WERI-Rb-1 (cell line): ENCODE data around the gene ATP6V0A1.

Experiments
- DNase-seq: peaks from one replicate; pipeline ENCODE4 v3.0.0-alpha.2; 2020
- H3K27ac ChIP-seq: fragments of 250-450 bp; sonication (Bioruptor Pico); 2 replicates; pipeline ENCODE4 v1.5.1; 2020; ENCODE audit warnings: mild to moderate bottlenecking, moderate library complexity
- H3K27me3 ChIP-seq: fragments of 250-450 bp; sonication (Bioruptor Pico); 2 replicates; pipeline ENCODE4 v1.5.1; 2021; ENCODE audit warnings: mild to moderate bottlenecking, low read depth, moderate library complexity; ENCODE audit not compliant: insufficient read depth, severe bottlenecking
- H3K36me3 ChIP-seq: fragments of 250-450 bp; sonication (Bioruptor Pico); 2 replicates; pipeline ENCODE4 v1.5.1; 2020; ENCODE audit warnings: mild to moderate bottlenecking, moderate library complexity
- H3K4me3 ChIP-seq: 2 replicates; pipeline ENCODE4 v1.5.1; 2011; ENCODE audit warnings: low read depth, mild to moderate bottlenecking, control low read depth, low read length
- H3K9me3 ChIP-seq: fragments of 250-450 bp; sonication (Bioruptor Pico); 2 replicates; pipeline ENCODE4 v1.5.1; 2021; ENCODE audit warnings: mild to moderate bottlenecking, moderate library complexity; ENCODE audit not compliant: severe bottlenecking
- CTCF ChIP-seq: IDR thresholded peaks from 2 replicates; pipeline ENCODE4 v1.5.1; 2011; ENCODE audit warnings: low read depth, mild to moderate bottlenecking, control low read depth, inconsistent platforms, low read length

ATP6V0A1 gene

GRCh38 chr17:42530952-42531454 lies 72.3 kb downstream of the ATP6V0A1 start:
- DNase-seq, result peak; percentile 57
- TF ChIP-seq CTCF, result no peak
- H3K36me3 ChIP-seq, result no peaks in the 10 kb centered on the region
- no peaks in the 10 kb centered on the region for H3K27me3 ChIP-seq
- H3K27ac ChIP-seq, result peak overlapping the region; percentile 91
- H3K4me3 ChIP-seq, result no peak overlapping the region
- H3K9me3 ChIP-seq, result no peaks in the 10 kb centered on the region

GRCh38 chr17:42531455-42532354 lies 73.0 kb downstream of the ATP6V0A1 start:
- DNase-seq, result peak; percentile 88
- no peaks in the 10 kb centered on the region for H3K27me3 ChIP-seq
- TF ChIP-seq CTCF, result peak; percentile 38; the same call in 1 of the 2 replicates
- H3K27ac ChIP-seq, result peak overlapping the region; percentile 91
- H3K36me3 ChIP-seq, result no peaks in the 10 kb centered on the region
- H3K9me3 ChIP-seq, result no peaks in the 10 kb centered on the region
- H3K4me3 ChIP-seq, result peak overlapping the region; percentile 43

- Histone ChIP-seq H3K27ac (peak overlapping the region; percentile 96), H3K36me3 (peaks cover 20% of the 10 kb centered on the region), H3K9me3 (no peaks in the 10 kb centered on the region), H3K4me3 (peak overlapping the region; percentile 71), H3K27me3 (no peaks in the 10 kb centered on the region)
- DNase-seq, result no peak
- no peak for TF ChIP-seq CTCF
Measured at GRCh38 chr17:42535155-42536047, 76.7 kb downstream of the ATP6V0A1 start.

- Histone ChIP-seq H3K27me3 (no peaks in the 10 kb centered on the region), H3K36me3 (peaks cover 24% of the 10 kb centered on the region), H3K27ac (peak within 1 kb of the TSS; percentile 96), H3K9me3 (no peaks in the 10 kb centered on the region), H3K4me3 (peak within 1 kb of the TSS; percentile 71)
- TF ChIP-seq CTCF, result 0 out of 2 replicates have a peak, but pooled peaks have one; percentile 3
- peak; percentile 98 for DNase-seq
Measured at GRCh38 chr17:42536048-42536371, 77.3 kb downstream of the ATP6V0A1 start, which contains the start of gene NAGLU. Gene NAGLU (plus strand): TSS chr17:42536241. CDS start chr17:42536273, 32 bp downstream.

GRCh38 chr17:42536372-42537155 lies 77.9 kb downstream of the ATP6V0A1 start:
- no peak for TF ChIP-seq CTCF
- Histone ChIP-seq H3K27me3 (no peaks in the 10 kb centered on the region), H3K4me3 (peak overlapping the region; percentile 71), H3K27ac (peak overlapping the region; percentile 96), H3K36me3 (peaks cover 30% of the 10 kb centered on the region), H3K9me3 (no peaks in the 10 kb centered on the region)
- peak; percentile 92 for DNase-seq
